Activated B cell treated with CpG ODN at 0.5 μM for 24 hours (primary cell): Measurements from ENCODE around the gene CIPC. TPM values are rescaled to one million over a fixed set of nuclear protein-coding genes. Genes with fewer than 3 reads are reported as not detected.

Experiments
- ATAC-seq: fragments of 200-7000 bp; cut with Tn5 transposase; one replicate; pipeline ENCODE4 v1.10.0; 2021; ENCODE audit warnings: low read depth, mild to moderate bottlenecking, moderate library complexity
- CTCF ChIA-PET: fragments of 350-600 bp; sonication (Branson Sonifier 250); formaldehyde crosslinking; loops from one replicate; lab custom pipeline; 2021; ENCODE audit warnings: antibody characterized with exemption; lab: Charles Lee
- POLR2A ChIA-PET: fragments of 350-600 bp; sonication (Branson Sonifier 250); formaldehyde crosslinking; loops from one replicate; lab custom pipeline; 2021; ENCODE audit warnings: antibody characterized with exemption; lab: Charles Lee
- DNase-seq: peaks from one replicate; pipeline ENCODE4 v3.0.0; 2022
- H3K27ac Mint-ChIP-seq: one replicate; pipeline ENCODE4 v1.8.0; 2020; ENCODE audit warnings: mixed read lengths
- H3K27me3 Mint-ChIP-seq: one replicate; pipeline ENCODE4 v1.8.0; 2021; ENCODE audit warnings: mixed read lengths
- H3K36me3 Mint-ChIP-seq: one replicate; pipeline ENCODE4 v1.8.0; 2021; ENCODE audit warnings: low read depth, mixed read lengths
- H3K4me1 Mint-ChIP-seq: one replicate; pipeline ENCODE4 v1.8.0; 2021; ENCODE audit warnings: mixed read lengths
- H3K4me3 Mint-ChIP-seq: one replicate; pipeline ENCODE4 v1.8.0; 2020; ENCODE audit warnings: mild to moderate bottlenecking, mixed read lengths
- H3K9me3 Mint-ChIP-seq: one replicate; pipeline ENCODE4 v1.8.0; 2020; ENCODE audit warnings: mixed read lengths
- intact Hi-C: fragments of 100-400 bp; cut with micrococcal nuclease; formaldehyde crosslinking; loops from one replicate; pipeline ENCODE4 v1.15.1; 2024
- total RNA-seq: library from RNA; stranded (reverse); gene quantifications from 2 replicates; pipeline ENCODE4 v1.2.3, GENCODE V29; 2022
- TF ChIP-seq, protein P1 (sequence below): fragments of 200-600 bp; IDR thresholded peaks from one replicate; pipeline ENCODE4 v1.8.0; 2022; ENCODE audit warnings: antibody characterized with exemption, mild to moderate bottlenecking

The CIPC gene
- total RNA-seq, 1 donor from 2014 or later, result 26.6 TPM

DNA sequence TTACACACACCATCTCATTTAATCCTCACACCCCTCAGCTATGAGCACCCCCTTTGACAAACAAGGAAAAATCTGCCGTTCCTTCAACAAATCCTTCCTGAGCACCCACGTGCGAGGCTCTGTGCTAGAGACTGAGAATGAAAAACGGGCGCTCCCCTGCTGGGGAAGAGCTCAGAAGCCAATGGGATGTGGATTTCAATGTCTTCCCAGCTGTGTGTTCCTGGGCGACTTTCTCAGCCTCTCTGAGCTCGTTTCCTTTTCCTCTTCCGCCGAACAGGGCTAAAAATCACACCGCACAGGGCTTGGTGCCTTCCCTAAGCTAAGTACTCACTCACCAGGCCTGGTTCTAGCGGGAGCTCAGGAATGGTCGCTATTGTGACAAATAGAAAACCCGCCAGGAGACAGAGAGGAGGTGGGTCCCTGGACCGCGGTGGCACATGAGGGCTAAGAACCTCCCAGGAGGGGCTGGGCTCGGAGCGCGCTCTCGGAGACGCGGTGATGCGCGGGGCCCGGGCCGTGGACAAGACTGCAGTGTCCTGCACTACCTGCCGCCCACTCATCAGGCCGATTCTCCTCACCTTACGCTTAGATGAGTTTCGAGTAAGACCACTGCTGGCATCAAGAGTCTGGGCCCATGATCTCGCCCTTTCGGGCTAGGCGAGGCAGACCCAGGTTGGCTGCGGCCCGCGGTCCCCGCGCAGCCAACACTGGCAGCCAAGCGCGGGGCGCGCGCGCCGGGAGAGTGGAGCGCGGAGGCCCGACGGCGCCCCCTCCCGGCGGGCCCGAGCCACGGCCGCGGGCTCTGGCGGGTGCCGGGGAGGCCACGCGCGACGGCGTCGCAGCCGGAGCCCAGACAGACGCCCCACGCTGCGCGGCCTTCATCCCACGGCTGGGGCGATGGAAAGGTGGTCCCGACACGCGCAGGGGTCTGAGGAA, 26.6 kb downstream of the CIPC start:
- H3K27ac Mint-ChIP-seq, result peak overlapping the region; percentile 98
- intact Hi-C loops, result loop anchor here (1.0 to 10.0 kb wide), 8 partner anchors 16 to 1610 kb away; no protein-coding TSS in a partner anchor
- H3K4me1 Mint-ChIP-seq, result peaks cover 61% of the 10 kb centered on the region
- POLR2A ChIA-PET, result interaction anchor here (0.8 to 11.4 kb wide), 21 partner anchors 9 to 312 kb away, joined by 3 to 329 read pairs (median 6); partner anchors contain the start of genes ANGEL1, CIPC, GSTZ1 and IRF2BPL
- TF ChIP-seq, protein P1, sequence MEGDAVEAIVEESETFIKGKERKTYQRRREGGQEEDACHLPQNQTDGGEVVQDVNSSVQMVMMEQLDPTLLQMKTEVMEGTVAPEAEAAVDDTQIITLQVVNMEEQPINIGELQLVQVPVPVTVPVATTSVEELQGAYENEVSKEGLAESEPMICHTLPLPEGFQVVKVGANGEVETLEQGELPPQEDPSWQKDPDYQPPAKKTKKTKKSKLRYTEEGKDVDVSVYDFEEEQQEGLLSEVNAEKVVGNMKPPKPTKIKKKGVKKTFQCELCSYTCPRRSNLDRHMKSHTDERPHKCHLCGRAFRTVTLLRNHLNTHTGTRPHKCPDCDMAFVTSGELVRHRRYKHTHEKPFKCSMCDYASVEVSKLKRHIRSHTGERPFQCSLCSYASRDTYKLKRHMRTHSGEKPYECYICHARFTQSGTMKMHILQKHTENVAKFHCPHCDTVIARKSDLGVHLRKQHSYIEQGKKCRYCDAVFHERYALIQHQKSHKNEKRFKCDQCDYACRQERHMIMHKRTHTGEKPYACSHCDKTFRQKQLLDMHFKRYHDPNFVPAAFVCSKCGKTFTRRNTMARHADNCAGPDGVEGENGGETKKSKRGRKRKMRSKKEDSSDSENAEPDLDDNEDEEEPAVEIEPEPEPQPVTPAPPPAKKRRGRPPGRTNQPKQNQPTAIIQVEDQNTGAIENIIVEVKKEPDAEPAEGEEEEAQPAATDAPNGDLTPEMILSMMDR, result no peak
- H3K4me3 Mint-ChIP-seq, result peak overlapping the region; percentile 85
- no peaks in the 10 kb centered on the region for H3K36me3 Mint-ChIP-seq
- peaks cover 5% of the 10 kb centered on the region for H3K27me3 Mint-ChIP-seq
- H3K9me3 Mint-ChIP-seq, result no peaks in the 10 kb centered on the region
- ATAC-seq, result peak; percentile 35
- CTCF ChIA-PET, result interaction anchor here (0.9 to 10.9 kb wide), 18 partner anchors 9 to 254 kb away, joined by 3 to 151 read pairs (median 4); partner anchors contain the start of gene CIPC
- peak; percentile 80 for DNase-seq

DNA sequence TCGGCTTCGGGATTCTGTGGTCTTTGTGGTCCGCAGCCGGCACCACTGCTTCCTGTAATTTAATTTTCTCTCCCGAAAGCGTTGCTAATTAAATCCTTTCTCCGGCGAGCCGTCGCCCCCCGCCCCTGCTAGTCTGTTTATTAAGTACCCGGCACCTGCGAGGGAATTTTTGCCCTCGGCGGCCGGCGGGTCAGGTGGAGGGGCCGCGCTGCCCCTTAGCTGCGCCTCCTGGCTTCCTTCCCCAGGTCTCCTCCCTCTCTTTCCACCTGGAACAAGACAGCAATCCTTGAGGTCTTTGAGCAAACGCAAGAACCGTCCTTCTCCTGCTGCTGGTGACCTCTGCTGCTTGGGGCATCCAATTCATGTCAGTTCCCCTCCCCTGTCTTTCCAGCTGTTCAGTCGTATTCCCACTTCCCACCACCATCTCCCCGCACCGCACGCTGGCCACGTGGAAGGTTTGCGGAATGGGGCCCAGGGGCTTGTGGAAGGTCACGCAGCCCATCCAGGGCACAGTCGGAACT, 27.3 kb downstream of the CIPC start:
- CTCF ChIA-PET, result interaction anchor here (1.1 to 10.9 kb wide), 4 partner anchors 18 to 250 kb away, joined by 3 to 151 read pairs (median 64); partner anchors contain the start of gene CIPC
- intact Hi-C loops, result loop anchor here (1.0 to 10.0 kb wide), 3 partner anchors 17 to 1611 kb away; no protein-coding TSS in a partner anchor

DNA sequence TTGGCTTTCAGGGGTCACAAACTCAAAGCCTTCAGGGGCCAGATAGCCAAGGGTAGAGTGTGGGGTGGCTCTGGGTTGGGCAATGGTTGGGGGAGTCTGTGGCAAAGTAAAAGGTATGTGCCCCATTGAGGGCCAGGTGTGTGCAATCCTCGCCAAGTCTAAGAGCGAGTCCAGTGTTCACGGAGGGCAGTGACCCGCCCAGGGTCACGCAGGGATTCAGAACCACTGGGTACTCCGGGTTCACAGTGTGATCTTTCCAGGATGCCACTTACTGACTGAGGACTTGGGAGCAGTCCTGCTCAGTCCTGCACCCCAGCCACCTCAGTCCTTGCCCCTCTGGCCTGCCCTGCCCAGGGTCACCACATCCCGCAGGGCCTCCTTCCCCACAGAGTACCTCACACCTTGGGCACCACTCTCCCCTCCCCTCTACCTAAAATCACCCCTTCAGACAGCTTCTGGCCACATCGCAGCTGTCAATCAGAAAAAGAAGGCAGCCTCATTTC, 27.8 kb downstream of the CIPC start:
- Mint-ChIP-seq H3K27ac (peak overlapping the region; percentile 61), H3K4me1 (peaks cover 48% of the 10 kb centered on the region), H3K36me3 (no peaks in the 10 kb centered on the region), H3K27me3 (peaks cover 11% of the 10 kb centered on the region), H3K4me3 (peak overlapping the region; percentile 73), H3K9me3 (no peaks in the 10 kb centered on the region)
- ATAC-seq (no peak), DNase-seq (no peak)
- TF ChIP-seq, protein P1, result no peak
- CTCF ChIA-PET, result interaction anchor here (1.1 to 10.9 kb wide), 4 partner anchors 19 to 251 kb away, joined by 3 to 151 read pairs (median 64); partner anchors contain the start of gene CIPC
- intact Hi-C loops, result loop anchor here (1.0 to 10.0 kb wide), 3 partner anchors 18 to 1611 kb away; no protein-coding TSS in a partner anchor
- POLR2A ChIA-PET, result interaction anchor here (0.6 to 11.4 kb wide), 3 partner anchors 17 to 212 kb away, joined by 5 to 329 read pairs (median 6); partner anchors contain the start of gene CIPC

More for the DNA sequence above, 27.3 kb downstream of the CIPC start:
- peak overlapping the region; percentile 61 for H3K27ac Mint-ChIP-seq
- POLR2A ChIA-PET, result interaction anchor here (1.4 to 11.4 kb wide), 3 partner anchors 10 to 26 kb away, joined by 5 to 329 read pairs (median 6); partner anchors contain the start of gene CIPC
- no peak for DNase-seq
- no peaks in the 10 kb centered on the region for H3K9me3 Mint-ChIP-seq
- peaks cover 54% of the 10 kb centered on the region for H3K4me1 Mint-ChIP-seq
- H3K27me3 Mint-ChIP-seq, result peaks cover 9% of the 10 kb centered on the region
- no peaks in the 10 kb centered on the region for H3K36me3 Mint-ChIP-seq
- peak overlapping the region; percentile 73 for H3K4me3 Mint-ChIP-seq
- no peak for ATAC-seq
- TF ChIP-seq, protein P1, result no peak

GRCh38 chr14:77126461-77126990, 28.5 kb downstream of the CIPC start:
- Mint-ChIP-seq H3K4me3 (no peak overlapping the region), H3K4me1 (peaks cover 42% of the 10 kb centered on the region), H3K36me3 (no peaks in the 10 kb centered on the region), H3K9me3 (no peaks in the 10 kb centered on the region), H3K27ac (no peak overlapping the region), H3K27me3 (peaks cover 15% of the 10 kb centered on the region)
- ChIA-PET POLR2A (interaction anchor here (0.6 to 11.4 kb wide), 3 partner anchors 18 to 212 kb away, joined by 5 to 329 read pairs (median 6); partner anchors contain the start of gene CIPC), CTCF (interaction anchor here (1.0 to 10.9 kb wide), 4 partner anchors 19 to 56 kb away, joined by 3 to 151 read pairs (median 64); partner anchors contain the start of gene CIPC)
- no peak for DNase-seq
- intact Hi-C loops, result loop anchor here (10.0 kb wide), 1 partner anchor 1612 kb away; no protein-coding TSS in a partner anchor
- ATAC-seq, result no peak
- TF ChIP-seq, protein P1, result no peak
